Prostate gland (tissue), 2 donors: ENCODE results near the gene IL32. TPM values are rescaled to one million over a fixed set of nuclear protein-coding genes. Genes with fewer than 3 reads are reported as not detected.
A peak's percentile ranks its signal among the peaks of the same experiment; 100 is the strongest.

Source experiments
- DNase-seq: peaks from one replicate; pipeline ENCODE4 v3.0.0-alpha.2; 2019; ENCODE audit warnings: low spot score
- H3K27ac ChIP-seq, 2 donors: fragments of 200-600 bp; sonication (generic); 2 replicates each; pipeline ENCODE4 v1.5.1; 2017 to 2019
- H3K27me3 ChIP-seq: fragments of 200-600 bp; sonication (generic); replicated peaks from 2 replicates; pipeline ENCODE4 v1.5.1; 2019; ENCODE audit not compliant: insufficient read depth
- H3K36me3 ChIP-seq, 2 donors: fragments of 200-600 bp; sonication (generic); 1 replicate in 1 of 2; 2 replicates in 1 of 2; pipeline versions ENCODE4 v1.5.1 to v1.8.1; 2017 to 2019
- H3K4me1 ChIP-seq: fragments of 200-600 bp; sonication (generic); replicated peaks from 2 replicates; pipeline ENCODE4 v1.5.1; 2019
- H3K4me3 ChIP-seq, 2 donors: fragments of 200-600 bp; sonication (generic); 2 replicates each; pipeline ENCODE4 v1.5.1; 2017 to 2019
- H3K9me3 ChIP-seq: fragments of 200-600 bp; sonication (generic); 2 replicates; pipeline ENCODE4 v1.5.1; 2017
- CTCF ChIP-seq, 4 experiments: fragments of 200-600 bp in 2 of 4; fragments of 450-650 bp in 2 of 4; sonication (generic) in 2 of 4; IDR thresholded peaks; 1 replicate in 3 of 4; 2 replicates in 1 of 4; pipeline ENCODE4 v1.5.1; 2016 to 2019; ENCODE audit warnings: antibody characterized with exemption in 4 of 4, mild to moderate bottlenecking in 2 of 4, moderate library complexity in 2 of 4
- POLR2A ChIP-seq: fragments of 450-650 bp; IDR thresholded peaks from one replicate; pipeline ENCODE4 v1.6.1; 2016; ENCODE audit warnings: antibody characterized with exemption, mild to moderate bottlenecking
- POLR2AphosphoS5 ChIP-seq: sonication (generic); formaldehyde crosslinking; IDR thresholded peaks from one replicate; pipeline ENCODE4 v1.6.1; 2017; ENCODE audit warnings: antibody characterized with exemption
- WGBS: methylation state at CpG from one replicate; pipeline ENCODE4 v1.1.5; 2018; 5-methylcytosine and 5-hydroxymethylcytosine counted together
- intact Hi-C: fragments of 100-400 bp; cut with DNase I; formaldehyde crosslinking; loops from one replicate; pipeline ENCODE4 v1.14.2; 2022
- total RNA-seq, 2 donors: library from RNA; depleted of rRNA; stranded (reverse); fragments of >200 nt; gene quantifications; one replicate each; pipeline ENCODE4 v1.1.0, GENCODE V29; 2016

The IL32 gene
- total RNA-seq, 2 donors from 2014 or later: 13.5 to 33.3 TPM

- intact Hi-C loops: no loop called here
- 60% methylated on average over 8 of the region's 8 CpGs for WGBS
- Histone ChIP-seq H3K36me3 (no peaks in the 10 kb centered on the region), H3K27me3 (no peaks in the 10 kb centered on the region), H3K27ac (no peak overlapping the region), H3K4me3 (no peak overlapping the region), H3K4me1 (no peaks in the 10 kb centered on the region), H3K9me3 (no peaks in the 10 kb centered on the region)
- DNase-seq: no peak
- TF ChIP-seq POLR2A (no peak), POLR2AphosphoS5 (no peak), CTCF (IDR thresholded peaks at IDR 0.05) (no peak)
Measured at GRCh38 chr16:3097266-3097665, 31.8 kb downstream of the IL32 start.

- WGBS: 52% methylated on average over 21 of the region's 21 CpGs
- Histone ChIP-seq H3K4me1 (no peaks in the 10 kb centered on the region), H3K9me3 (no peaks in the 10 kb centered on the region), H3K36me3 (no peaks in the 10 kb centered on the region), H3K27me3 (no peaks in the 10 kb centered on the region), H3K4me3 (no peak within 1 kb of the TSS), H3K27ac (no peak within 1 kb of the TSS)
- DNase-seq: no peak
- TF ChIP-seq POLR2AphosphoS5: no peak
- TF ChIP-seq CTCF (IDR thresholded peaks at IDR 0.05): no peak
- TF ChIP-seq POLR2A: no peak
- intact Hi-C loops: no loop called here
Measured at GRCh38 chr16:3098459-3099394, 33.3 kb downstream of the IL32 start, which contains the start of gene ZSCAN10. Gene ZSCAN10 (minus strand): TSS chr16:3099294. CDS start chr16:3092937, 6,357 bp downstream.

- WGBS: 63% methylated on average over 5 of the region's 5 CpGs
- no peak for DNase-seq
- no peak overlapping the region for H3K4me3 ChIP-seq
- intact Hi-C loops: no loop called here
- H3K9me3 ChIP-seq: no peaks in the 10 kb centered on the region
- TF ChIP-seq POLR2A (no peak), CTCF (IDR thresholded peaks at IDR 0.05) (no peak), POLR2AphosphoS5 (no peak)
- H3K27me3 ChIP-seq: no peaks in the 10 kb centered on the region
- no peaks in the 10 kb centered on the region for H3K4me1 ChIP-seq
- no peaks in the 10 kb centered on the region for H3K36me3 ChIP-seq
- H3K27ac ChIP-seq: no peak overlapping the region
Measured at GRCh38 chr16:3099395-3099731, 33.9 kb downstream of the IL32 start.

- no peaks in the 10 kb centered on the region for H3K4me1 ChIP-seq
- intact Hi-C loops: no loop called here
- H3K36me3 ChIP-seq: no peaks in the 10 kb centered on the region
- H3K4me3 ChIP-seq: no peak overlapping the region
- H3K27ac ChIP-seq: no peak overlapping the region
- 4% methylated on average over 39 of the region's 39 CpGs for WGBS
- no peak for TF ChIP-seq POLR2A
- TF ChIP-seq CTCF (IDR thresholded peaks at IDR 0.05): no peak
- peak; percentile 45 for TF ChIP-seq POLR2AphosphoS5
- no peaks in the 10 kb centered on the region for H3K9me3 ChIP-seq
- peak; percentile 91 for DNase-seq
- H3K27me3 ChIP-seq: no peaks in the 10 kb centered on the region
Measured at GRCh38 chr16:3099732-3100499, 34.5 kb downstream of the IL32 start.
